HG02938 (cell line): Measurements from ENCODE around the gene JAK1.

Source experiments
- ATAC-seq: cut with Tn5 transposase; IDR thresholded peaks from one replicate; pipeline ENCODE4 v1.9.1; 2021; ENCODE audit warnings: mild to moderate bottlenecking, moderate library complexity; ENCODE audit not compliant: unreplicated experiment

The JAK1 gene

GRCh38 chr1:64801851-64802523 lies 164.4 kb downstream of the JAK1 start:
- no peak for ATAC-seq

GRCh38 chr1:64798872-64799271 lies 167.5 kb downstream of the JAK1 start:
- no peak for ATAC-seq

DNA sequence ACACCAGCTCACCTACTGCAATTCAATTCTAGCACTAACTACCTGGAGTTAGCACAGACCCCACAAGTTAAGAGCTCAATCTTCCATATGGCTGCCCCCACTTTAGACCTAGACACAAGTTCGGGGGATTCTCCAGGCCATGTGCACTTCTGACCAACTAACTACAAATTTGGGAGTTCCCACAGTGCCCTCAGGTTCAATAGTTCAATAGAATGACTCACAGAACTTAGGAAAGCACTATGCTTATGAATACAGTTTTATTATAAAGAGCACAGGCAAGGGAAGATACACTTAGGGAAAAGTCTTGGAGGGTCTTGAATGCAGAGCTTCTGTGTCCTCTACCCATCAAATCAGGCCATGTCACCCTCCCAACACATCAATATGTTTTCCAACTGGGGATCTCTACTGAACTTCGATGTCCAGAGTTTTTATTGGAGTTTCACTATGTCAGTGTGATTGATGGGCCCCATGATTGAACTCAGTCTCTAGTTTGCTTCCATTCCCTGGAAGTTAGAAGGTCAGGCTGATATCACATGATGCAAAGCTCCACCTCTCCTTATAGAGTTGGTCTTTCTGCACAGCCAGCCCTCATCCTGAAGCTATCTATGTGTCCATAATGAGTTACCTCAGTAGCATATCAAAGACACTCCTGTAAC lies 175.4 kb downstream of the JAK1 start:
- no peak for ATAC-seq
